Endodermal cell (in vitro differentiated cells): ENCODE measurements around the gene KCNG4. TPM values are rescaled to one million over a fixed set of nuclear protein-coding genes. Genes with fewer than 3 reads are reported as not detected.

Experiments
- DNase-seq: peaks from one replicate; pipeline ENCODE4 v3.0.0-alpha.2; 2017
- H3K27ac ChIP-seq: 2 replicates; pipeline ENCODE4 v1.5.1; 2013; ENCODE audit warnings: mild to moderate bottlenecking, low read depth, low read length, moderate library complexity
- H3K27me3 ChIP-seq: 2 replicates; pipeline ENCODE4 v1.6.1; 2013; ENCODE audit warnings: mild to moderate bottlenecking, low read length, moderate library complexity; ENCODE audit not compliant: insufficient read depth, control insufficient read depth, poor library complexity, severe bottlenecking
- H3K36me3 ChIP-seq: 2 replicates; pipeline ENCODE4 v1.7.0; 2013; ENCODE audit warnings: mild to moderate bottlenecking, low read length, moderate library complexity; ENCODE audit not compliant: control insufficient read depth, insufficient read depth
- H3K4me1 ChIP-seq: one replicate; pipeline ENCODE4 v1.7.0; 2013; ENCODE audit warnings: low read length; ENCODE audit not compliant: control insufficient read depth, insufficient read depth
- H3K4me3 ChIP-seq: 2 replicates; pipeline ENCODE4 v1.5.1; 2013; ENCODE audit warnings: mild to moderate bottlenecking, low read length, moderate library complexity
- H3K9ac ChIP-seq: 2 replicates; pipeline ENCODE4 v1.6.1; 2013; ENCODE audit warnings: mild to moderate bottlenecking, low read length, moderate library complexity; ENCODE audit not compliant: poor library complexity, severe bottlenecking; ENCODE audit errors: extremely low read depth
- H3K9me3 ChIP-seq: 2 replicates; pipeline ENCODE4 v1.6.1; 2013; ENCODE audit warnings: mild to moderate bottlenecking, low read length, moderate library complexity; ENCODE audit not compliant: control insufficient read depth
- H3K27ac Mint-ChIP-seq: 2 replicates; pipeline ENCODE4 v1.8.0; 2020; ENCODE audit warnings: mixed read lengths
- H3K27me3 Mint-ChIP-seq: 2 replicates; pipeline ENCODE4 v1.8.0; 2021; ENCODE audit warnings: mild to moderate bottlenecking, mixed read lengths; ENCODE audit not compliant: insufficient read depth
- H3K36me3 Mint-ChIP-seq: 2 replicates; pipeline ENCODE4 v1.8.0; 2020; ENCODE audit warnings: low read depth, mixed read lengths
- H3K4me1 Mint-ChIP-seq: 2 replicates; pipeline ENCODE4 v1.8.0; 2020; ENCODE audit warnings: mixed read lengths
- H3K4me3 Mint-ChIP-seq: 2 replicates; pipeline ENCODE4 v1.8.0; 2020; ENCODE audit warnings: mild to moderate bottlenecking, moderate library complexity, mixed read lengths
- H3K9me3 Mint-ChIP-seq: 2 replicates; pipeline ENCODE4 v1.8.0; 2020; ENCODE audit warnings: mild to moderate bottlenecking, mixed read lengths
- CTCF ChIP-seq: fragments of 200-600 bp; sonication (generic); conservative IDR thresholded peaks from 2 replicates; pipeline ENCODE4 v1.5.0; 2021; ENCODE audit warnings: antibody characterized with exemption, mild to moderate bottlenecking
- WGBS, 2 experiments: methylation state at CpG; one replicate each; pipeline versions ENCODE4 v1.1.5 to v1.1.7; 2013; ENCODE audit warnings: missing lambda C conversion rate in 2 of 2, mixed read lengths in 1 of 2; ENCODE audit not compliant: insufficient coverage in 1 of 2, insufficient read length in 1 of 2; 5-methylcytosine and 5-hydroxymethylcytosine counted together
- total RNA-seq, 2 donors: library from RNA; stranded (reverse); fragmentation: NEBNext Ultra II Directional in 1 of 2; extraction: Animal tissue kit (Norgen Biotek cat#: 25700) in 1 of 2; gene quantifications; 2 replicates in 1 of 2; 3 replicates in 1 of 2; pipeline ENCODE4 v1.2.1, GENCODE V29; 2021

Gene KCNG4
- total RNA-seq, 2 donors from 2014 or later, result not detected

- WGBS, 2 experiments, result 94 to 96% methylated on average over 15 to 28 of the region's 28 CpGs
- DNase-seq, result no peak
- TF ChIP-seq CTCF, result no peak
- Mint-ChIP-seq H3K4me3 (no peak overlapping the region), H3K27ac (no peak overlapping the region), H3K4me1 (peaks cover 7% of the 10 kb centered on the region), H3K36me3 (peaks cover 34% of the 10 kb centered on the region), H3K27me3 (no peaks in the 10 kb centered on the region), H3K9me3 (no peaks in the 10 kb centered on the region)
- peaks cover 31% of the 10 kb centered on the region for H3K36me3 ChIP-seq
- no peak overlapping the region for H3K4me3 ChIP-seq
- H3K27me3 ChIP-seq, result no peaks in the 10 kb centered on the region
- H3K9me3 ChIP-seq, result no peaks in the 10 kb centered on the region
- H3K27ac ChIP-seq, result no peak overlapping the region
- H3K9ac ChIP-seq, result no peak overlapping the region
- H3K4me1 ChIP-seq, result no peaks in the 10 kb centered on the region
Measured at GRCh38 chr16:84178892-84179611, 60.8 kb downstream of the KCNG4 start.

GRCh38 chr16:84178146-84178765 lies 61.6 kb downstream of the KCNG4 start:
- H3K4me3 ChIP-seq, result no peak overlapping the region
- H3K36me3 ChIP-seq, result peaks cover 30% of the 10 kb centered on the region
- Mint-ChIP-seq H3K9me3 (no peaks in the 10 kb centered on the region), H3K4me3 (no peak overlapping the region), H3K27ac (peak overlapping the region; percentile 61), H3K27me3 (no peaks in the 10 kb centered on the region), H3K4me1 (peaks cover 7% of the 10 kb centered on the region), H3K36me3 (peaks cover 31% of the 10 kb centered on the region)
- H3K4me1 ChIP-seq, result no peaks in the 10 kb centered on the region
- H3K9me3 ChIP-seq, result no peaks in the 10 kb centered on the region
- WGBS, 2 experiments, result 94 to 98% methylated on average over 13 to 15 of the region's 15 CpGs
- no peak overlapping the region for H3K27ac ChIP-seq
- H3K9ac ChIP-seq, result no peak overlapping the region
- H3K27me3 ChIP-seq, result no peaks in the 10 kb centered on the region
- TF ChIP-seq CTCF, result no peak
- peak; percentile 23 for DNase-seq

- Mint-ChIP-seq H3K4me1 (peaks cover 7% of the 10 kb centered on the region), H3K36me3 (peaks cover 27% of the 10 kb centered on the region), H3K4me3 (no peak overlapping the region), H3K27ac (no peak overlapping the region), H3K9me3 (no peaks in the 10 kb centered on the region), H3K27me3 (no peaks in the 10 kb centered on the region)
- WGBS, 2 experiments, result 93 to 94% methylated on average over 6 to 9 of the region's 9 CpGs
- Histone ChIP-seq H3K9ac (no peak overlapping the region), H3K27me3 (no peaks in the 10 kb centered on the region), H3K9me3 (no peaks in the 10 kb centered on the region), H3K4me3 (no peak overlapping the region), H3K4me1 (no peaks in the 10 kb centered on the region), H3K36me3 (peaks cover 25% of the 10 kb centered on the region), H3K27ac (no peak overlapping the region)
- DNase-seq, result peak; percentile 17
- no peak for TF ChIP-seq CTCF
Measured at GRCh38 chr16:84177741-84178073, 62.1 kb downstream of the KCNG4 start.
